Heart left ventricle (tissue), 16 donors: ENCODE results near the gene NGEF. TPM values are rescaled to one million over a fixed set of nuclear protein-coding genes. Genes with fewer than 3 reads are reported as not detected.

ENCODE experiments used
- ATAC-seq, 4 donors: fragments of 200-7000 bp; cut with Tn5 transposase; one replicate each; pipeline ENCODE4 v1.9.1; 2020 to 2022; ENCODE audit warnings: moderate library complexity in 4 of 4, mild to moderate bottlenecking in 3 of 4, moderate number of reproducible peaks in 1 of 4
- DNase-seq, 5 donors: peaks; one replicate each; pipeline ENCODE4 v3.0.0-alpha.2; 2020
- H3K27ac ChIP-seq, 12 donors: fragments of 200-600 bp; sonication (generic) in 4 of 12; one replicate each; pipeline versions ENCODE4 v1.5.0 to v1.8.0; 2016 to 2022; ENCODE audit warnings: mild to moderate bottlenecking in 2 of 12
- H3K27me3 ChIP-seq, 9 donors: fragments of 200-600 bp; sonication (generic) in 2 of 9; one replicate each; pipeline versions ENCODE4 v1.5.1 to v1.8.0; 2016 to 2022; ENCODE audit warnings: mild to moderate bottlenecking in 3 of 9
- H3K36me3 ChIP-seq, 9 donors: fragments of 200-600 bp; sonication (generic) in 2 of 9; one replicate each; pipeline versions ENCODE4 v1.5.0 to v1.8.0; 2018 to 2022; ENCODE audit warnings: mild to moderate bottlenecking in 2 of 9
- H3K4me1 ChIP-seq, 12 donors: fragments of 200-600 bp; sonication (generic) in 4 of 12; one replicate each; pipeline versions ENCODE4 v1.5.0 to v1.8.0; 2016 to 2022; ENCODE audit warnings: mild to moderate bottlenecking in 3 of 12
- H3K4me3 ChIP-seq, 12 donors: fragments of 200-600 bp; sonication (generic) in 4 of 12; one replicate each; pipeline versions ENCODE4 v1.5.0 to v1.8.0; 2017 to 2022; ENCODE audit warnings: mild to moderate bottlenecking in 9 of 12, moderate library complexity in 4 of 12
- H3K9me3 ChIP-seq, 12 donors: fragments of 200-600 bp; sonication (generic) in 4 of 12; one replicate each; pipeline versions ENCODE4 v1.5.0 to v1.8.0; 2016 to 2022; ENCODE audit warnings: mild to moderate bottlenecking in 1 of 12
- CTCF ChIP-seq, 12 donors: fragments of 200-600 bp; sonication (generic) in 4 of 12; IDR thresholded peaks; one replicate each; pipeline versions ENCODE4 v1.5.0 to v1.8.0; 2018 to 2022; ENCODE audit warnings: antibody characterized with exemption in 12 of 12, mild to moderate bottlenecking in 5 of 12
- POLR2A ChIP-seq, 2 donors: fragments of 450-650 bp; IDR thresholded peaks; one replicate each; pipeline ENCODE4 v1.6.1; 2017; ENCODE audit warnings: antibody characterized with exemption in 2 of 2, mild to moderate bottlenecking in 2 of 2, moderate library complexity in 2 of 2
- WGBS, 4 donors: extraction: QIAGEN DNeasy Blood & Tissue Kit in 2 of 4; methylation state at CpG; one replicate each; pipeline versions ENCODE4 v1.1.5 to v1.1.7; 2013 to 2018; 5-methylcytosine and 5-hydroxymethylcytosine counted together
- intact Hi-C, 10 donors: fragments of 100-400 bp; cut with DNase I; formaldehyde crosslinking; loops; one replicate each; pipeline versions ENCODE4 v1.11.1 to v1.14.2; 2022
- polyA plus RNA-seq, 2 donors: library from polyadenylated mRNA; stranded (reverse); fragments of 200-250 nt; gene quantifications; one replicate each; pipeline ENCODE4 v1.2.3, GENCODE V29; 2013
- total RNA-seq, 9 donors: library from RNA; depleted of rRNA in 2 of 9; stranded (reverse); fragments of >200 nt in 2 of 9; fragmentation: NEBNext Ultra II Directional in 3 of 9; extraction: Animal tissue kit (Norgen Biotek cat#: 25700) in 3 of 9; gene quantifications; one replicate each; pipeline versions ENCODE4 v1.1.0 to v1.2.4, GENCODE V29; 2016 to 2023
- donor health status: ischemic (EF 13 %, LVEDD 7.1; RV severe dilation, severe dysfunction).
- donor health status: healthy with polysubstance abuse.
- donor health status: DM: no; HTN: yes; CAD: no.
- donor health status: DM: no; HTN: no; CAD: no.
- donor health status: ischemic (EF 25% LVEDD 6.9; RV normal size, moderate dysfunction).
- donor health status: ischemic (EF 25% LVEDD 5.7; RV mildly dilated, moderate dysfunction).
- donor health status: healthy.
- donor health status: DM: yes; HTN: yes; CAD: no.
- donor health status: ischemic (EF 35%, LVEDD 5.7; RV mildly dilated, moderate dysfunction).
- donor health status: nonischemic (EF 11% LVEDD 7.7; RV severe dilation, severe dysfunction).
- donor health status: DM: yes; HTN: yes; CAD: no.
- donor health status: PGD.
- donor health status: ischemic (EF 29% LVEDD 5.4; RV normal size, mild dysfunction).
- donor health status: nonischemic (EF 23%, LVEDD 6.1; RV moderate dilation, normal function).

Gene NGEF
- total and polyA plus RNA-seq, 11 donors, result 0.15 to 0.62 (median 0.42) TPM; not detected in 4

- intact Hi-C loops, result no loop called here
- ATAC-seq, result no peak
- no peaks in the 10 kb centered on the region for H3K9me3 ChIP-seq
- no peak overlapping the region for H3K27ac ChIP-seq
- H3K4me3 ChIP-seq, result no peak overlapping the region
- H3K36me3 ChIP-seq, result no peaks in the 10 kb centered on the region
- H3K4me1 ChIP-seq, result peaks cover 0 to 6% (median 0%) of the 10 kb centered on the region in 12 donors
- 89 to 93% (median 91%) methylated on average over 9 of the region's 9 CpGs for WGBS, 4 donors
- no peak for DNase-seq
- H3K27me3 ChIP-seq, result peaks cover 0 to 16% (median 0%) of the 10 kb centered on the region in 9 donors
- TF ChIP-seq CTCF (IDR thresholded peaks at IDR 0.05) (no peak), POLR2A (IDR thresholded peaks at IDR 0.05) (no peak)
Observed at GRCh38 chr2:232894251-232894650, 118.8 kb downstream of the NGEF start.

GRCh38 chr2:232893834-232894233 lies 119.2 kb downstream of the NGEF start:
- H3K27ac ChIP-seq, result no peak overlapping the region

GRCh38 chr2:232892843-232893242 lies 120.2 kb downstream of the NGEF start:
- H3K4me3 ChIP-seq, result no peak overlapping the region
- H3K4me1 ChIP-seq, result peaks cover 0 to 6% (median 0%) of the 10 kb centered on the region in 12 donors
- intact Hi-C loops, result no loop called here
- H3K27ac ChIP-seq, result no peak overlapping the region
- no peaks in the 10 kb centered on the region for H3K9me3 ChIP-seq
- ATAC-seq (no peak), DNase-seq (no peak)
- peaks cover 0 to 16% (median 0%) of the 10 kb centered on the region in 9 donors for H3K27me3 ChIP-seq
- 90 to 97% (median 91%) methylated on average over 20 of the region's 20 CpGs for WGBS, 4 donors
- no peak for TF ChIP-seq CTCF (IDR thresholded peaks at IDR 0.05)
- no peaks in the 10 kb centered on the region for H3K36me3 ChIP-seq

More at GRCh38 chr2:232893834-232894233, 119.2 kb downstream of the NGEF start:
- H3K27me3 ChIP-seq, result peaks cover 0 to 16% (median 0%) of the 10 kb centered on the region in 9 donors
- DNase-seq (no peak), ATAC-seq (no peak)
- no peak for TF ChIP-seq POLR2A (IDR thresholded peaks at IDR 0.05)
- TF ChIP-seq CTCF (IDR thresholded peaks at IDR 0.05), result no peak
- intact Hi-C loops, result no loop called here
- H3K9me3 ChIP-seq, result no peaks in the 10 kb centered on the region
- peaks cover 0 to 6% (median 0%) of the 10 kb centered on the region in 12 donors for H3K4me1 ChIP-seq
- H3K4me3 ChIP-seq, result no peak overlapping the region
- H3K36me3 ChIP-seq, result no peaks in the 10 kb centered on the region
- WGBS, 4 donors, result 89 to 96% (median 92%) methylated on average over 8 of the region's 8 CpGs

GRCh38 chr2:232892221-232892620 lies 120.8 kb downstream of the NGEF start:
- ATAC-seq (no peak), DNase-seq (peak in 1 of 5 donors; percentile 14)
- TF ChIP-seq POLR2A (IDR thresholded peaks at IDR 0.05) (no peak), CTCF (IDR thresholded peaks at IDR 0.05) (no peak)
- Histone ChIP-seq H3K27me3 (peaks cover 0 to 21% (median 0%) of the 10 kb centered on the region in 9 donors), H3K9me3 (no peaks in the 10 kb centered on the region), H3K4me3 (no peak overlapping the region), H3K4me1 (peaks cover 0 to 6% (median 0%) of the 10 kb centered on the region in 12 donors), H3K27ac (no peak overlapping the region), H3K36me3 (no peaks in the 10 kb centered on the region)
- WGBS, 4 donors, result 80 to 92% (median 89%) methylated on average over 13 of the region's 13 CpGs
- intact Hi-C loops, result no loop called here
